K562 (cell line): Measurements from ENCODE around the gene APOC4. TPM values are rescaled to one million over a fixed set of nuclear protein-coding genes. Genes with fewer than 3 reads are reported as not detected.
A peak's percentile ranks its signal among the peaks of the same experiment; 100 is the strongest.

Experiments
- JUNB ChIP-seq: fragments of 450-650 bp; formaldehyde crosslinking; conservative IDR thresholded peaks from 2 replicates; pipeline ENCODE4 v1.4.0; 2020; ENCODE audit warnings: mild to moderate bottlenecking
- KDM1A ChIP-seq, 2 experiments: fragments of 450-650 bp; IDR thresholded peaks; 2 replicates each; pipeline ENCODE4 v1.6.1; 2016; ENCODE audit warnings: mild to moderate bottlenecking in 2 of 2
- LEF1 ChIP-seq: fragments of 450-650 bp; IDR thresholded peaks from 2 replicates; pipeline ENCODE4 v1.6.1; 2016; ENCODE audit warnings: mild to moderate bottlenecking
- PHF20 ChIP-seq: fragments of 450-650 bp; IDR thresholded peaks from 2 replicates; pipeline ENCODE4 v1.6.1; 2018; ENCODE audit not compliant: partially characterized antibody
- ZNF668 ChIP-seq: fragments of 250-450 bp; sonication (Bioruptor Pico); IDR thresholded peaks from 2 replicates; pipeline ENCODE4 v1.8.0; 2022; ENCODE audit warnings: mild to moderate bottlenecking, inconsistent platforms
- ZNF764 ChIP-seq: fragments of 250-450 bp; sonication (Bioruptor Pico); IDR thresholded peaks from 2 replicates; pipeline ENCODE4 v1.4.0; 2020; ENCODE audit warnings: low read depth, mild to moderate bottlenecking, moderate library complexity
- polyA plus RNA-seq, 8 experiments: library from polyadenylated mRNA; depleted of rRNA in 4 of 8; stranded (reverse) in 5 of 8; unstranded in 3 of 8; fragments of >200 nt; fragmentation: Nextera tagmentation in 2 of 8; fragmentation: Illumina TruSeq in 1 of 8; extraction: Ambion mirVana in 2 of 8; extraction: Trizol in 1 of 8; gene quantifications; 2 replicates each; pipeline versions ENCODE4 v1.2.1 to v1.2.3, GENCODE V29; 2011 to 2014; ENCODE audit warnings: inconsistent platforms in 1 of 8, missing spikeins in 1 of 8
- total RNA-seq, 7 experiments: library from RNA; depleted of rRNA in 6 of 7; stranded (reverse); fragments of >200 nt in 6 of 7; fragmentation: Illumina TruSeq in 2 of 7; extraction: Trizol in 2 of 7; gene quantifications; 2 replicates each; pipeline versions ENCODE4 v1.2.1 to v1.2.3, GENCODE V29; 2011 to 2021; ENCODE audit warnings: low replicate concordance in 1 of 7
- TF ChIP-seq, protein P1 (sequence below), 2 experiments: fragments of 450-650 bp; formaldehyde crosslinking in 1 of 2; IDR thresholded peaks; 2 replicates each; pipeline versions ENCODE4 v1.4.0 to v1.6.1; 2014 to 2020; ENCODE audit warnings: mild to moderate bottlenecking in 2 of 2, borderline replicate concordance in 1 of 2, low read depth in 1 of 2
- TF ChIP-seq, protein P2 (sequence below), 2 experiments: fragments of 450-650 bp in 1 of 2; sonication (generic) in 1 of 2; formaldehyde crosslinking in 1 of 2; IDR thresholded peaks; 2 replicates each; pipeline versions ENCODE4 v1.7.1 to v1.9.0; 2016 to 2022; ENCODE audit warnings: inconsistent platforms in 1 of 2, mild to moderate bottlenecking in 1 of 2, missing genetic modification reagents in 1 of 2

The APOC4 gene
- total and polyA plus RNA-seq, 9 of the 15 experiments (the other 6 are each of a cell fraction or from before 2014, with no cell fraction given) = 0.46 TPM; not detected in 8

DNA sequence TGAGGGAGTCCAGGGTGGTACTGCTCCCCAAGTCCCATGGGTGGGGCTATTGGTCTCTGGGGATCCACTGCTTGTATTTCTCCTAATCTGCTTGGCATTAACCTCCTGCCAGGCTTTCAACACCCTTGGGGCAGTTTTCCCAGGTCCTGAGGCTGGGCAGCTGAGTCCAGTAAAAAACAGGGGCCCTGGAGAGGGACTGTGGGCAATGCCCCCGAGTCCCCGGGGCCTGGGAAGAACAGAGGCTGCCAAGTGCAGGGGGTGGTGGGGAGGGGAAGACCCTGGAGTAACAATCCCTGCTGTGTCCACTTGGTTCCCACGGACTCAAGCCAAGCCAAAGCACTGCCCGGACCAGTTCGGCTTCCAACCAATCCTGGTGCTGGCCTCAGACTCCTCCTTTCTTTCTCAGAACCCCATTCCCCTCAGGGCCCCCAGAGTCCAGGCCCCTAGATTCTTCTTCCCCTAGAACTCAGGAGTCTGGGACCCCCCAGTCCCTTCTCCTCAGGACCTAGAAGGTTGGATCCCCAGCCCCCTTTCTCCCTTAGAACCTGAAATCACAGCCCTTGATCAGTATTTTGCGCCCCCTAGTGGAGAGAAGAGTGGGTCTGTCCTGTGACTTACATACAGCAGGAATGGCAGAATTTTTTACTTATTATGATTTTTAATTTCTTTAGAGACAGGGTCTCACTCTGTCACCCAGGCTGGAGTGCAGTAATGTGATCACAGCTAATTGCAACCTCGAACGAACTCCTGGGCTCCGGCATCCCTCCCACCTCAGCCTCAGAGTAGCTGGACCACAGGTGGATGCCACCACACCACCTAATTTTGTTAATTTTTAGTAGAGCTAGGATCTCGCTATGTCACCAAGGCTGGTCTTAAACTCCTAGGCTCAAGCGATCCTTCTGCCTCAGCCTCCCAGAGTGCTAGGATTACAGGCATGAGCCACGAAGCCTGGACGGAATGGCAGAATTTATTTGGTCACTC is 9.4 kb downstream of the APOC4 start (continued):
- TF ChIP-seq, protein P1, sequence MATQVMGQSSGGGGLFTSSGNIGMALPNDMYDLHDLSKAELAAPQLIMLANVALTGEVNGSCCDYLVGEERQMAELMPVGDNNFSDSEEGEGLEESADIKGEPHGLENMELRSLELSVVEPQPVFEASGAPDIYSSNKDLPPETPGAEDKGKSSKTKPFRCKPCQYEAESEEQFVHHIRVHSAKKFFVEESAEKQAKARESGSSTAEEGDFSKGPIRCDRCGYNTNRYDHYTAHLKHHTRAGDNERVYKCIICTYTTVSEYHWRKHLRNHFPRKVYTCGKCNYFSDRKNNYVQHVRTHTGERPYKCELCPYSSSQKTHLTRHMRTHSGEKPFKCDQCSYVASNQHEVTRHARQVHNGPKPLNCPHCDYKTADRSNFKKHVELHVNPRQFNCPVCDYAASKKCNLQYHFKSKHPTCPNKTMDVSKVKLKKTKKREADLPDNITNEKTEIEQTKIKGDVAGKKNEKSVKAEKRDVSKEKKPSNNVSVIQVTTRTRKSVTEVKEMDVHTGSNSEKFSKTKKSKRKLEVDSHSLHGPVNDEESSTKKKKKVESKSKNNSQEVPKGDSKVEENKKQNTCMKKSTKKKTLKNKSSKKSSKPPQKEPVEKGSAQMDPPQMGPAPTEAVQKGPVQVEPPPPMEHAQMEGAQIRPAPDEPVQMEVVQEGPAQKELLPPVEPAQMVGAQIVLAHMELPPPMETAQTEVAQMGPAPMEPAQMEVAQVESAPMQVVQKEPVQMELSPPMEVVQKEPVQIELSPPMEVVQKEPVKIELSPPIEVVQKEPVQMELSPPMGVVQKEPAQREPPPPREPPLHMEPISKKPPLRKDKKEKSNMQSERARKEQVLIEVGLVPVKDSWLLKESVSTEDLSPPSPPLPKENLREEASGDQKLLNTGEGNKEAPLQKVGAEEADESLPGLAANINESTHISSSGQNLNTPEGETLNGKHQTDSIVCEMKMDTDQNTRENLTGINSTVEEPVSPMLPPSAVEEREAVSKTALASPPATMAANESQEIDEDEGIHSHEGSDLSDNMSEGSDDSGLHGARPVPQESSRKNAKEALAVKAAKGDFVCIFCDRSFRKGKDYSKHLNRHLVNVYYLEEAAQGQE (IDR thresholded peaks at IDR 0.05; ENCODE audit: borderline replicate concordance) = peak; percentile 73
- TF ChIP-seq, protein P1 (CRISPR knock-in tag; IDR thresholded peaks at IDR 0.05; ENCODE audit: low read depth) = no peak
- no peak for TF ChIP-seq JUNB
- peak in 1 of 2 experiments; percentile 15; a peak in 1 of 4 replicates for TF ChIP-seq KDM1A (IDR thresholded peaks at IDR 0.05)
- TF ChIP-seq, protein P2, sequence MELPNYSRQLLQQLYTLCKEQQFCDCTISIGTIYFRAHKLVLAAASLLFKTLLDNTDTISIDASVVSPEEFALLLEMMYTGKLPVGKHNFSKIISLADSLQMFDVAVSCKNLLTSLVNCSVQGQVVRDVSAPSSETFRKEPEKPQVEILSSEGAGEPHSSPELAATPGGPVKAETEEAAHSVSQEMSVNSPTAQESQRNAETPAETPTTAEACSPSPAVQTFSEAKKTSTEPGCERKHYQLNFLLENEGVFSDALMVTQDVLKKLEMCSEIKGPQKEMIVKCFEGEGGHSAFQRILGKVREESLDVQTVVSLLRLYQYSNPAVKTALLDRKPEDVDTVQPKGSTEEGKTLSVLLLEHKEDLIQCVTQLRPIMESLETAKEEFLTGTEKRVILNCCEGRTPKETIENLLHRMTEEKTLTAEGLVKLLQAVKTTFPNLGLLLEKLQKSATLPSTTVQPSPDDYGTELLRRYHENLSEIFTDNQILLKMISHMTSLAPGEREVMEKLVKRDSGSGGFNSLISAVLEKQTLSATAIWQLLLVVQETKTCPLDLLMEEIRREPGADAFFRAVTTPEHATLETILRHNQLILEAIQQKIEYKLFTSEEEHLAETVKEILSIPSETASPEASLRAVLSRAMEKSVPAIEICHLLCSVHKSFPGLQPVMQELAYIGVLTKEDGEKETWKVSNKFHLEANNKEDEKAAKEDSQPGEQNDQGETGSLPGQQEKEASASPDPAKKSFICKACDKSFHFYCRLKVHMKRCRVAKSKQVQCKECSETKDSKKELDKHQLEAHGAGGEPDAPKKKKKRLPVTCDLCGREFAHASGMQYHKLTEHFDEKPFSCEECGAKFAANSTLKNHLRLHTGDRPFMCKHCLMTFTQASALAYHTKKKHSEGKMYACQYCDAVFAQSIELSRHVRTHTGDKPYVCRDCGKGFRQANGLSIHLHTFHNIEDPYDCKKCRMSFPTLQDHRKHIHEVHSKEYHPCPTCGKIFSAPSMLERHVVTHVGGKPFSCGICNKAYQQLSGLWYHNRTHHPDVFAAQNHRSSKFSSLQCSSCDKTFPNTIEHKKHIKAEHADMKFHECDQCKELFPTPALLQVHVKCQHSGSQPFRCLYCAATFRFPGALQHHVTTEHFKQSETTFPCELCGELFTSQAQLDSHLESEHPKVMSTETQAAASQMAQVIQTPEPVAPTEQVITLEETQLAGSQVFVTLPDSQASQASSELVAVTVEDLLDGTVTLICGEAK (IDR thresholded peaks at IDR 0.05) = no peak
- TF ChIP-seq, protein P2 (CRISPR knock-in tag; IDR thresholded peaks at IDR 0.05) = no peak
- no peak for TF ChIP-seq LEF1
- no peak for TF ChIP-seq PHF20
- no peak for TF ChIP-seq ZNF764
- no peak for TF ChIP-seq ZNF668 (CRISPR knock-in tag)
